Stimulated activated CD4-positive, alpha-beta T cell treated with anti-CD3 and anti-CD28 coated beads, Interleukin-2, amount 100 ng/mL, for 4 hours (primary cell): ENCODE measurements around the gene ETS2.

Experiments
- DNase-seq: peaks from one replicate; pipeline ENCODE4 v3.0.0-alpha.2; 2020; ENCODE audit warnings: low read depth

The ETS2 gene

DNA sequence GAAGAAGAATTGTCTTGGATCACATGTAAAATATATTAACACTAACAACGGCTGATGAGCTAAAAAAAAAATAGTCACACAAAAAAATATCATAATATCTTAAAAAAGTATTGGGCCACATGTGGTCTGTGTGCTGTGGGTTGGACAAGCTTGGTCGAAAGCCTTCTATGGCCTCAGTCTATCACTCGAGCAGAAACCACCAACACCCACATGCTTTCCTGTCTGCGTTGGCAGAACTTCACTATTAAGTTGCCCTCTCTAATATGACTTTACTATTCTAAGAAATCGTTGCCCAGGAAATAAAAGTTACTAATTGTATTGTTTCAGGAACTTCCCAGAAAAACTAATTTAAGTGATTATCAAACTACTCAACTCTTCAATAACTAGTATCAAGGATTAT is 28.2 kb upstream of the ETS2 start:
- no peak for DNase-seq

DNA sequence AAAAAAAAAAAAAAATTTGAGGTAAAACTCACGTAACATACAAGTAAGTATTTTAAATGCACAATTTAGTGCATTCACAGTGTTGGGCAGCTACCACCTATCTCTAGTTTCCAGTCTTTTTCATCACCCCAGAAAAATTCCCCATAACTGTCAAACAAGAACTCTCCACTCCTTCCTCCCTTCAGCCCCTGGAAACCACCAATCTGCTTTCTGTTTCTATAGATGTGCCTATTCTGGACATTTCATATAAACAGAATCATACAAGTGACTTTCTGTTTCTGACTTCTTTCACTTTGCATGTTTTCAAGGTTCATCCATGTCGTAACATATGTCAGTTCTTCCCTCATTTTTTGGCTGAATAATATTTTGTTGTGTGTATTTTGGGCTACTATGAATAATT is 24.9 kb upstream of the ETS2 start:
- DNase-seq = no peak

DNA sequence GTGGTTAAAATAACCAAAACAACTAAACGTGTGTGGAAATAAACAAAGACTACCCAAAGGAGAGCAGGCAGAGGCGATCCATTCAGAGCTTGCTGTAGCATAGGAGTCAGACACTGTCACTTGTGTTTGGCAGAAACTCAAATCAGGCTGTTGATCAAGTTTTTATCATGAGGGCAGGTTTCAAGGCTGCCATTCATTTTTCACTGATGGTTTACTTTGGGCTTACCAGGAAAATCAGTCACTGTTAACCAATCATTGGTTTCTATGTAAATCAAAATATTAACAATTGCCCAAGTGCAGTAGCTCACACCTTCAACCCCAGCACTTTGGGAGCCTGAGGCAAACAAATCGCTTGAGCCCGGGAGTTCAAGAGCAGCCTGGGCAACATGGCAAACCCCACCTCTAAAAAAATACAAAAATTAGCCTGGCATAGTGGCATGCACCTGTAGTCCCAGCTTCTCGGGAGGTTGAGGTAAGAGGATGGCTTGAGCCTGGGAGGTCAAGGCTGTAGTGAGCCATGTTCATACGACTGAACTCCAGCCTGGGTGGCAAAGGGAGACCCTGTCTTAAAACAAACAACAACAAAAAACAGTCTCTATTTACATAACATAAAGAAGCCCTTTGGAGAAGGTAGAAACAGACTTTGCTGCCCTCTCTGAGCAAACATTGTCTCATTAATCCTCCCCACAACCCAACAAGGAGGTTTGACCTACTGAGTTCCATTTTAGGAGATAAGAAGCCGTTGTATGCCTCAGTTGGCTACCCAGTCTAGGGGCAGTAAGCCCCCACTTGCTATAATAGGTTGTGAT is 21.1 kb upstream of the ETS2 start:
- DNase-seq = no peak

DNA sequence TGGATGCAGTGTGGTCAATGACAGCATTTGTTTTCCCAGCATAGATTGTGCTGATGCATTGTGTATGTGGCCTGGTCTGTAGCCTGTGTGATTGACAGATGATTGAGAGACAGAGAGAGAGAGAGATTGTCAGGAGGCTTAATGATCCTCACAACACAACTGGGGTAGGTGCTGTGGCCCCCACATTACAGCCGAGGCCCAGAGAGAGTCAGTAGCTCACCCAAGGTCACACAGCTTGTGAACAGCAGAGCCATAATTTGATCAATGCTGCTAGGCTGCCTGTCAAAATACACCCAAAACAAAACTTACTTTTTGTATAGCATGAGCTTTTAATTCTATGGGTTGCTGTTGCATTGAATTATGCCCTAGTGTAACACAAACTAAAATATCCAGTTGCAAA is 20.2 kb upstream of the ETS2 start:
- no peak for DNase-seq

DNA sequence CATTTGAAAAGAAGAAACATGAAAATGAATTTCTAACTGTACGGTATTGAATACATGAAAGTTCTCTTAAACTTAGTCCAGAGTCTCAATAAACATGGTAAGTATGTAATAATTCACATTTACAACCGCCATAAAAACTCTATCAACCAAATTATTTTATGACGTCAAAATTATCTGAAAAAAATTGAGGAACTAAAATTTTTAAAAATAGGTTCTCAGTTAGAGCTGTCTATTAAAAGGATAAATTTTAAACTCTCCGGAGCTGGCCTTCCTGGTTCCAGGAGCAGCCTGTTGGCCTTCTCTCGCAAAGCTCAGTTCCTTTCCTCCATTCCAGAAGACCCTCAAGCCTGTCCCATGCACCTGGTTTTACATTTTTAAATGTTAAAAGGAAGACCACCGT is 18.7 kb upstream of the ETS2 start:
- DNase-seq = no peak

DNA sequence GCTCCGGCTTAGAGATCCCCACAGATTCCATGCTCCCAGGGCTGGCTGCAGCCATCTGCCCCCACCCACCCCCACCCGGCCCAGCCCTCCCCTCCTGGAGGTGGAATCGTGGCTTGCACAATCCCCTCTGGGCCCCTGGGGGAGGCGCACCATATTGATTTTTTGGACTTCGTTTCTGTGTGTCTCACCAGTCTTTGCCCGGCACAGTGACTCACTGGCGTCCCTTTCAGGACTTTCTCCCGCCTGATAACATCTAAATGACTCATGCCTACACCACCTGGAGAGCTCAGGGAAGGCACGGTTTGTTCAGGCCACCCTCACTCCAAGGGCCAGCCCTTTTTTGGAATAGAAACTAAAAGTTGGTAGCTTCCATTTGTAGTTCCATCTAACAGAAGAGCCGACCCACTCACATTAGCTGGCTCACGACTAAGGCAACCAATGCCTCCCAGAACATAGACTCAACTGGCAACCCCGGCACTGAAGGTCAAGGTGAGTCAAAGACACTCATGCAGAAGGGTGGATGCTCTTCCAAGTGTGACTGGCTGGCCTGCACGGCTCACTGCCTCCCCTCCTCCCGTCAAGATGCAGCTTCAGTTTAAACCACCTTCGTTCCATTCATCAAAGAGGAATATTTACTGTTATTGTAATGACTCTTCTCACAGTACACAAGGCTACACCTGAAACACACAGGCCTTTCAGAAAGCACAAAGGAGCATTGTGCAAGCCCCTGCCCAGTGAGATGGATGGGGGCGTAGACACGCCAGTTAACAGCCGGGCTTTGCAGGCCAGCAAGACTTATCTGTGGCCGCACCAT is 18.1 kb upstream of the ETS2 start:
- DNase-seq = no peak

DNA sequence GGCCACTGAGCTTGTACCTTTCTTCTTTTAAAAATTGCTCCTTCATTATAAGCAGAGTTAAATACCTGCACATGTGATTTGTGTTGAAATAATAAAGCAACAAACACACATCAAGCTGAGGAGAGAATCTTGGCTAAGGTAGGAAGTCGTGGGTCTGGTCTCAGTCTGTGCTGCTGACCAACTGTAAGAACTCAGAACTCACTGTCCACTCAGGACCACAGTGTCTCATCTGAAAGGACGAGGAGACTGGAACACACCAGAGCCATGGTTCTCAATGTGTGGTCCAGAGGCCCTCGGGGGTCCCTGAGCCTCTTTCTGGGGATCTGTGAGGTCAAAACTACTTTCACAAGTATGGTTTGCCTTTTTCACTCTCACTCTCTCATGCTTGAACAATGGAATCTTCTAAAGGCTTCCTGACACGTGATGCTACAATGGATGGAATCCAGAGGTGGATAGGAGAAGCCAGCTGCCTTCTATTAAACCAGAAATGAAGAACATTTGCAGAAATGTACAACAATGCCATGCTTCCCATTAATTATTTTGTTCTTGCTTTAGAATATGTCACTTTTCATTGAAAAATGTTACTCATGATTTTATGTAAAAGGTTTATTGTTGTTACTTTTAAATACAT is 17.3 kb upstream of the ETS2 start:
- no peak for DNase-seq

DNA sequence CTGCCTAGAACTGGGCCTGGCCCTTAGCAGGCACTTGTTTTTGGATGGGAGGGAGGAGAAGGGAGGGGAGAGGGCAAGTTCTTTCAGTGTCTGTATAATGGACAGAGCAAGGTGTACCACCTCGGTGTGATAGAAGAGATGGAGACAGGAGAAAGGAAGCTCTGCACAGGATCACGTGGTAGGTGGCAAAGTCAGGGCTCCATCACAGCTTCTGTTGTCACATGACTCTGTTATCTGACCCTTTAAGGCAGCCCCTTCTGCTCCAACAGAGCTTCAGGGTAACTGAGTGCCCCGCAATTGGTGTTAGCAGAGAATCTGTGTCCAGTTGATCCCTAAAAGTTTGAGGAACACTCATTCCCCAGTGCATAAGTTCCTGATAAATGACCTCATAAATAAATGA is 16.5 kb upstream of the ETS2 start:
- DNase-seq = no peak

DNA sequence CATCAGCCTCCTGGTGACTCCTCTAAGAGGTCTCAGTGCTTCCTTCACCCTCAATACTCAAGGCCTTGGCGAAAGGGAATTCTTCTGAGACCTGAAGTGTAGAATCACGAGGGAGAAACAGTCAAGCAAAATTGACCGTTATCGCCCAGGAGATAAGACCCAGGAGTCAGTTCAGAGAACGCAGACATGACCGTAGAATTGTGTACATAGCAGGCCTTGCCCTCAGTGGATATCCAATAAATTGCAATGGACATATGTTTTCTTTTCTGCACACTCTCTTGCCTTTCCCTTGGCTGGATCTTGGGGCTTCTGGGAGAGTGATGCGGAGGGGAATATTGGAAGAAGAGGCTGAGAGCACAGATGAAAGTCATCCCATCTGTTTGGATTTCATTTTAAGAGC is 15.7 kb upstream of the ETS2 start:
- no peak for DNase-seq

DNA sequence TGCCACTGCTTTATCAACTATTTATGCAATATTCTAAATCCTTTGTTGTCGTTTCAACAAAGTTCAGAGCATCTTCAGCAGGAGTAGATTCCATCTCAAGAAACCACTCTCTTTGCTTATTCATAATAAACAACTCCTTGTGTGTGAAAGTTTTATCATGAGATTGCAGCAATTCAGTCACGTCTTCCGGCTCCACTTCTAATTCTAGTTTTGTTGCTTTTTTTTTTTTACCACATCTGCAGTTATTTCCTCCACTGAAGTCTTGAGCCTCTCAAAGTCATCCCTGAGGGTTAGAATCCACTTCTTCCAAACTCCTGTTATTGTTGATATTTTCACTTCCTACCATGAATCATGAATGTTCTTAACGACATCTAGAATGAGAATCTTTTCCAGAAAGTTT is 14.8 kb upstream of the ETS2 start:
- DNase-seq = no peak

DNA sequence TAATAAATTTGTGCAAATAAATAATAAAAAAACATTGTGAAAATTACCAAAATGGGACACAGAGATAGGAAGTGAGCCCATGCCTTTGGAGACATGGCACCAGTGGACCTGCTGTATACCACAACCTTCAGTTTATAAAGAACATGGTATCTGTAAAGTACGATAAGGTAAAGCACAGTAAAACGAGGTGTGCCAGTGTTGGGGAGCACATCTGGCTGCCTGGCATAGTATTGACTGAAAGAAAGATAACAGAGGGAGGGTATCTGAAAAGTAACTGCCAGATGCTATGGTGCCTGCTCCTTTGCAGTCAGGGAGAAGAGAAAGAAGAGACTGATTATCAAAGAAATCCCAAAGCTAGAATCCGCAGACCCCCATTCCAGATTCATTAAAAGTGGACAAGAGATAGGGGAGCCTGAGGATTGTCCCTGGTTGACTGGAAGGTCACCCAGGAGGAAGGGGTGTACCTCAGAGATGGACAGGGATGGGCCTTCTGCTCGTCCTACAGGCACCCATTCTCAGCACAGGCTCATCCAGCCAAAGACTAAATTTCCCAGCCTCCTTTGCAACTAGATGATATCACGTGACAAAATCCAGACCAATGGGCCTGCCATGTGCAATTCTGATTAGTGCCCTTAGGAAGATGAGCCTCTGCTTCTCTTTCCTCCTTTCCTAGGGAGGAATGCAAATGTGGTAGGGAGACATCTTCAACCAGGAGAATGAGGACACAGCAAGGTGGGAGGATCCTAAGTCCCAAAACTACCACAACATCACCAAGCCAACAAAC is 12.9 kb upstream of the ETS2 start:
- DNase-seq = no peak

DNA sequence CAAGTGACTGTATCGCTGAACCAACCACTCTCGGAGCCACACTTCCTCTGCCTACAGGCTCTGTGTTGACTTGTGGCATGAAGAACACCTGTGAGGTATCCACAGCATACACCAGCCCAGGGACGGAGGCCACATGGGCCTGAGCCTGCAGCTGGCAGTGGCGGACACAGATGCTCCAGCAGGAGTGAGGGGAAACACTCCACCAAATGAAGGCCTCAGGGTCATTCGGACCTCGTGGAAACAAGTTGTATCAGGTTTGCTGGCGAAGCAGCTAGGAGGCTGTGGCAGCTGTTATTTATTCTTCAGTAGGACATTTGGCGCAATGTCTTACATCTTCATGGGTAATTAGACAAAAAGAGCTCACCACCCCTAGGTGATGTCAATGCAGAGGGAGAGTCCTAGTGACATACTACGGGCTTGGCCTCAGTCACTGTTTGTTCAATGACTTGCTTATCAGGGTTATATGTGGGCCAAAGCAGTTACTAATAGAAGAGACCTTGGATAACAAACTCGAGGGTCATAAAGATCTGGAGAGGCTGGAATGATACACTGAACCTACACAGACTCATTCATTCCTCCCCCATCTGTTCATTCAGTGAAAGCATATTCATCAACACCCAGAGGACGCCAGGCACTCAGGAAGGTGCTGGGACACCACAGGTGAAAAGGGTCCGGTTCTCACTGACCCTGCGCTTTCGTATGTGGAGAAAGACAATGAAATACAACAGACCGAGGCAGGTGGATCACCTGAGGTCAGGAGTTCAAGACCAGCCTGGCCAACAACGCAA is 11.6 kb upstream of the ETS2 start:
- no peak for DNase-seq

DNA sequence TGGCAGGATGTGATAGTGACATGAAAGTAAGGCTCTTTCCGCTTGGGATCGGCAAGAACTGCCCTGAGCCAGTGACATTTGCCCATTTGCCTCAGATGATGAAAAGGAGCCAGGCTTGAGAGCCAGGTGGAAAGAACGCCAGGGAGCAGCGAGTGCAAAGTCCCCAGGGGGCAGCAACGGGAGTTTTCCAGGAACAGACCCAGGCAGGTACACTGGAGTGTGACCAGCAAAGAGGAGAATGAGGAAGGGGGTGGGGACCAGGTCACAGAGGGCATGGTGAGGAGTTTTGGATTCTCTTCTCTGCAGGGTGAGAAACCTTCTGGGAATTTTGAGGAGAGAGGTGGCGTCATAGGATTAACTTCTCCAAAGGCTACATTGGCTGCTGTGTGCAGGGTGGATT is 10.8 kb upstream of the ETS2 start:
- DNase-seq = no peak

DNA sequence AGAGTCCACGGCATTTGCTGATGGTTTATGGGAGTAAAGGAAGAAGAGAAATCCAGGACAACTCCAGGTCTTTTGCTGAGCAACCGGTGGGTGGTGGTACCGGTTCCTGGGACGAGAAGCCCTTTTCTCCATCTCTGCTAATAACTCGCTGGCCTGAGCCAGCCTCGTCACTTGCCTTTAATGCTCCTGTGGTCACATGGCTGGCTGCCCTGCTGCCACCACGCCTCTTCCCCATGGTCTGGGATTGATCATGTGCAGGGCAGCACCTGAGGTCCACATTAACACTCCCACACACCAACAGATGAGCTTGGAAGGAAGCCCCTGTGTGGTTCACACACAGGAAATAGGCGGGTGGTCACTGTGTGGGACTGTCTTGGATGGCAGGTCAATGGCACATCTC is 10.3 kb upstream of the ETS2 start:
- no peak for DNase-seq

DNA sequence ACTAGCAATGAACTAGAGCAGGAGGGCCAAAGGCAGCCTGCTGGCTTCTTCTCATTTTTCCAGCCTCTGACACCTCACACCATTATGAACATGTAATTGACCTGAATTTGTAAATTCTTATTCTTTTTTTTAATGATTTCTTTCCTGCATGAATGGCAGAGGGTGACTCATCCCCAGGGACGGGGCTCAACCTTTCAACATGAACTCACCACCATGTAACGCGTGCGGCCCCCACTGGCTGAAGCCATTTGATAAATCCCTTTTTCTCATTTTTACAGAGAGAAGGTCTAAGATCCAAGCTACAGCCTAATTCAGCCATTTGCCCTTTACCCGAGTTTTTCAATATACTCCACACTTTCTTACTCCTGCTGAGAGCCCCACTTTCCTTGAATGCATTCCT is 9.3 kb upstream of the ETS2 start:
- no peak for DNase-seq

DNA sequence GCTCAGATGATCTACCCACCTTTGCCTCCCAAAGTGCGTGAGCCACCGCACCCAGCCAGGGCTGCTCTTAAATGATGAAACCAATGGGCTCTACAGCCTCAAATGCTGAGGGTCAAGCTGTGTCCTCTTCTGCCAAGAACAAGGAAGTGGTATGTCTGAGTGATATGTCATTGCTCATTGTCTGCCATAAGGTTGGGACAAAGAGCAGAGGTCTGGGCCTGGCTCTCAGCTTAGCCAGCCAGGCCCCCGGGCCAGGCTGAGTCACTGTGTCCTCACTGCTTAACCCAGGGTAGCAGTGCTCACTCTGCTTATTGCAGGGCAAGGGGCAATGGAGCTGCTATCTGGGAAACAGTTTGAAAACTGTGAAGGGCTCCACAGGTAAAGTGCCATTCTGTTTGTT is 8.3 kb upstream of the ETS2 start:
- DNase-seq = no peak

DNA sequence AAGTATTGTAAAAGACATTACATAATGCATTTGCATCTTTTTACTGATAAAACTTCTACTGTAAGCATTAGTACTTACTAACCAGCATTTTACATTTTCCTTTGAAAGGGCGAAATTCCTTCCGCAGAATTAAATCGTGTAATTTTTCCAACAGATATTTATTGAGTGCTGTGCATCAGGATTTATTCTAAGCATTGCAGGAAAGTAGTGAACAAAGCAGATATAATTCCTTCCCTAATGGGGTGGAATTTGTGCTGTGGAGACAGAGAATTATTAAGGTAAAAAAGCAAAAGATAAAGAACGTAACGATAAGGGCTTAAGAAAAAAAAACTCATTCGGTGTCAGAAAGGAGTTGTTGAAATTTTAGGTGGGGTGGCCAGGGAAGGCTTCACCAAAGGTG is 7.6 kb upstream of the ETS2 start:
- DNase-seq = no peak

DNA sequence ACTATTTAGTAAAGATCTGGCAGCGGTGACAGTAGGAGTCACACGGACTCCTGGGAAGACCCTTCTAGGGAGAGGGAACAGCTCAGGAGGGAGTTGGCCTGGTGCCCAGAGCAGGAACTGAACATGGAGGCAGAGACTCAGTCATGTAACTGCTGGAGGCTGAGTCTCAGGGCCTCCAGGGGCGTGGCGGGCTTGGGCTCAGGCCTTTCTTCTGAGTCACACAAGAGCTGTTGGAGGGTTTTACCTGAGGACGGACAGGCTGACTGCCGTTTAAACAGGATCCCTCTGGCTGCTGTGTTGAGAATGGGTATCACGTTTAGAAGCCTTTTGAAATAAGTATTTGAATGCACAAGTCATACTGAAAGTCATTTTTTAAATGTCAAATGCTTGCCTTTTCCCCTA is 7.2 kb upstream of the ETS2 start:
- no peak for DNase-seq

DNA sequence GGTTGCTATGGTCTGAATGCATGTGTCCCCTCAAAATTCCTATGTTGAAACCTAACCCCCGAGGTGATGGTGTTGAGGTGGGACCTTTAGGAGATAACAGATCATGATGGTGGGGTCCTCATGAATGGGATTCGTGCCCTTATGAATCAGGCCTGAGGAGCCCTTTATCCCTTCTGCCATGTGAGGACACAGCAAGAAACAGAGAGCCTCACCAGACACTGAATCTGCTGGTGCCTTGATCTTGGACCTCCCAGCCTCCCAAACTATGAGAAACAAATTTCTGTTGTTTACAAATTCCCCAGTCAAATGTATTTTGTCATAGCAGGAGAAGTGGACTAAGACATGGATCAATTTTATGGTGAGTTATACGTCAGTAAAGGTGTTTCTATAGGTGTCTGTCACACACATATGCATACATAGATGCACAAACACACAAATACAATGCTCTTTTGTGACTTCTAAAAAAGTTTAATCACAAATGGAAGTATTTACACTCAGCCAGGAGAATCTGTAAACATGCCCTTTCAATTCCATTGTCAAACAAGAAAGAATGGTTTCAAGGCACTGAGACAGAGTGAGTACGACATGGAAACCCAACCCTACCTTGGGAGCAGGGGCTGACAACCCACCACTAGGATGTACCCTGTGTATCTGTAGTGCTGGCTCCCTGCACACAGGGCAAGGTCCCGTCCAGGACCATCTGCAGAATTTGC is 5.5 kb upstream of the ETS2 start:
- no peak for DNase-seq

DNA sequence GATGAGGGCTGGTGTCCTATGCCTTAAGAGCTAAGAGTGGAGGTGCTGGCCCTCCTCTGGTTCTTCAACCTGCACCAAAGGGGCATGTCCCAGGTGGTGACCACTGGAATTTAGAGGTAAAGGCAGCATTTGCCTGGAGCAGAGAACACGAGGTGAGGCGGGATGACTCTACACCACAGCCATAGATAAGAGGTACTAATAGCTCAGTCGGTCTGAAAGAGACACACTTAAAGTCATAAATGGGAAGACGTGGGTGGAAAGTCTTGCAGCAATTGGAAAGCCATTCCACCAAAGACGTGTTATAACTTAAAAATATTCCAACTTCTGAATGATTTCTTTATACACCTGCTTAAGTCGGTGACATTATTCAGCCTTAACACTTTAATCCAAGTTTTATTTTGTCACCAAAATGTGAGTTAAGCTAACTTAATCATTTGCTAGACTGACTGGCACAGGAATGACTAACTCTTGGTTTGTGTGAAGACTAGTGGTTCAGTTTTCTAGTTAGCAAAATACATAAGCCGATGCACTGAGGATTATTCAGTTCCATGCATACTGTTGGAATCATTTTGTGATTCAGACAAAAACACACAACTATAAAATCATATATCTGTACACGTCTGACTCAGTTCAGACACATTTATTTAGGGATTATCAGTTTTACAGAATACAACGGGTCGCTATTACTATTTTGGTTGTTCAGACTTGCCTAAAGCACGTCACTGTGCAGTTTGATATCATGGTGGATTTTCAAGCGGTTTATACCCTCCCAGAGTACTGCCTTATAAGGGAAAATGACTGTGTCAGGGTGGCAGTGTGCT is 4.6 kb upstream of the ETS2 start:
- DNase-seq = no peak
